H1 (cell line): ENCODE data around the gene ZNF652. TPM values are rescaled to one million over a fixed set of nuclear protein-coding genes. Genes with fewer than 3 reads are reported as not detected.

Experiments
- CTCF ChIA-PET: fragments of 300-600 bp; sonication (Branson Sonifier 250); formaldehyde crosslinking; loops from one replicate; lab custom pipeline; 2021; ENCODE audit not compliant: partially characterized antibody; lab: Charles Lee
- POLR2A ChIA-PET: fragments of 300-600 bp; sonication (Branson Sonifier 250); formaldehyde crosslinking; loops from one replicate; lab custom pipeline; 2021; ENCODE audit warnings: inconsistent platforms; ENCODE audit not compliant: partially characterized antibody; lab: Charles Lee
- DNase-seq, 2 experiments: peaks; one replicate each; pipeline versions ENCODE4 v3.0.0 to v3.0.0-alpha.2; 2010 to 2022; ENCODE audit warnings: low spot score in 2 of 2, low read depth in 1 of 2, mixed read lengths in 1 of 2
- FAIRE-seq: peaks from 2 replicates; lab custom pipeline; 2011; peaks lifted over from hg19 to GRCh38; lab: Jason Lieb, UNC
- H2AFZ ChIP-seq: 2 replicates; pipeline ENCODE4 v1.8.1; 2012; ENCODE audit warnings: low read length, inconsistent platforms
- H2AK5ac ChIP-seq: 2 replicates; pipeline ENCODE4 v1.6.1; 2013; ENCODE audit warnings: low read depth, low read length
- H2BK120ac ChIP-seq: replicated peaks from 2 replicates; pipeline ENCODE3; 2013; ENCODE audit warnings: low read depth, low read length, inconsistent platforms
- H2BK12ac ChIP-seq: 2 replicates; pipeline ENCODE4 v1.6.1; 2013; ENCODE audit warnings: low read depth, low read length
- H2BK15ac ChIP-seq: 2 replicates; pipeline ENCODE4 v1.6.1; 2013; ENCODE audit warnings: low read length
- H2BK20ac ChIP-seq: 2 replicates; pipeline ENCODE4 v1.6.1; 2013; ENCODE audit warnings: low read length
- H2BK5ac ChIP-seq: 2 replicates; pipeline ENCODE4 v1.6.1; 2013; ENCODE audit warnings: low read depth, low read length
- H3K14ac ChIP-seq: 2 replicates; pipeline ENCODE4 v1.6.1; 2013; ENCODE audit warnings: inconsistent platforms; ENCODE audit not compliant: insufficient read length
- H3K18ac ChIP-seq: 2 replicates; pipeline ENCODE4 v1.6.1; 2013; ENCODE audit warnings: low read length; ENCODE audit errors: extremely low read depth
- H3K23ac ChIP-seq: 2 replicates; pipeline ENCODE4 v1.6.1; 2013; ENCODE audit warnings: inconsistent platforms; ENCODE audit not compliant: insufficient read length
- H3K23me2 ChIP-seq: 2 replicates; pipeline ENCODE4 v1.6.1; 2013; ENCODE audit warnings: low read depth, low read length
- H3K27ac ChIP-seq: 2 replicates; pipeline ENCODE4 v1.6.1; 2011; ENCODE audit warnings: low read depth, low read length, inconsistent platforms
- H3K27me3 ChIP-seq, 4 experiments: replicated peaks in 1 of 4; 1 replicate in 1 of 4; 2 replicates in 3 of 4; pipeline versions ENCODE4 v1.6.1 to v1.8.1; 2011 to 2013; ENCODE audit warnings: low read length in 3 of 4, mild to moderate bottlenecking in 3 of 4, inconsistent platforms in 2 of 4, mixed read lengths in 2 of 4, moderate library complexity in 1 of 4; ENCODE audit not compliant: control insufficient read depth in 3 of 4, insufficient read depth in 3 of 4; ENCODE audit errors: extremely low read depth in 1 of 4
- H3K36me3 ChIP-seq, 4 experiments: 2 replicates each; pipeline versions ENCODE4 v1.6.1 to v1.8.1; 2011 to 2013; ENCODE audit warnings: mild to moderate bottlenecking in 4 of 4, low read length in 3 of 4, moderate library complexity in 2 of 4, control low read depth in 1 of 4, inconsistent platforms in 1 of 4; ENCODE audit not compliant: insufficient read depth in 4 of 4, control insufficient read depth in 2 of 4
- H3K4ac ChIP-seq: replicated peaks from 2 replicates; pipeline ENCODE3; 2013; ENCODE audit warnings: low read length, low read depth, mixed read lengths, inconsistent platforms; ENCODE audit not compliant: insufficient read length
- H3K4me1 ChIP-seq, 4 experiments: replicated peaks in 1 of 4; 1 replicate in 1 of 4; 2 replicates in 3 of 4; pipeline versions ENCODE4 v1.6.1 to v1.8.1; 2011 to 2013; ENCODE audit warnings: low read length in 3 of 4, inconsistent platforms in 2 of 4, mixed read lengths in 1 of 4; ENCODE audit not compliant: insufficient read depth in 4 of 4, control insufficient read depth in 3 of 4
- H3K4me2 ChIP-seq, 2 experiments: 2 replicates each; pipeline versions ENCODE4 v1.6.1 to v1.8.1; 2011 to 2013; ENCODE audit warnings: low read depth in 2 of 2, low read length in 2 of 2, control low read depth in 1 of 2, inconsistent platforms in 1 of 2, mild to moderate bottlenecking in 1 of 2; ENCODE audit not compliant: insufficient read depth in 1 of 2
- H3K4me3 ChIP-seq, 4 experiments: fragments of 200-600, 300-600 bp in 1 of 4; sonication (generic), shearing (Covaris generic), sonication (Bioruptor Twin) in 1 of 4; 2 replicates each; pipeline versions ENCODE4 v1.5.1 to v1.8.1; 2011 to 2016; ENCODE audit warnings: low read length in 4 of 4, low read depth in 3 of 4, control low read depth in 2 of 4, inconsistent platforms in 2 of 4, mild to moderate bottlenecking in 2 of 4, mixed read lengths in 1 of 4, moderate library complexity in 1 of 4; ENCODE audit not compliant: insufficient read depth in 2 of 4; ENCODE audit errors: extremely low read depth in 1 of 4
- H3K56ac ChIP-seq: replicated peaks from 2 replicates; pipeline ENCODE3; 2013; ENCODE audit warnings: low read depth, mild to moderate bottlenecking, mixed read lengths, low read length, inconsistent platforms; ENCODE audit not compliant: insufficient read length
- H3K79me1 ChIP-seq: 2 replicates; pipeline ENCODE4 v1.6.1; 2013; ENCODE audit warnings: low read depth, low read length, control low read depth
- H3K79me2 ChIP-seq, 2 experiments: 2 replicates each; pipeline versions ENCODE4 v1.6.1 to v1.8.1; 2012 to 2013; ENCODE audit warnings: low read length in 2 of 2, mild to moderate bottlenecking in 2 of 2, inconsistent platforms in 1 of 2; ENCODE audit not compliant: insufficient read depth in 2 of 2, control insufficient read depth in 1 of 2
- H3K9ac ChIP-seq, 4 experiments: replicated peaks in 1 of 4; 1 replicate in 1 of 4; 2 replicates in 3 of 4; pipeline versions ENCODE4 v1.6.1 to v1.8.1; 2011 to 2013; ENCODE audit warnings: low read depth in 3 of 4, low read length in 3 of 4, control low read depth in 2 of 4, mild to moderate bottlenecking in 2 of 4, moderate library complexity in 2 of 4, inconsistent platforms in 1 of 4; ENCODE audit errors: extremely low read depth in 1 of 4
- H3K9me3 ChIP-seq, 2 experiments: 2 replicates each; pipeline versions ENCODE4 v1.6.1 to v1.8.1; 2012 to 2013; ENCODE audit warnings: mild to moderate bottlenecking in 2 of 2, moderate library complexity in 2 of 2, control low read depth in 1 of 2, inconsistent platforms in 1 of 2, low read depth in 1 of 2, low read length in 1 of 2, mixed read lengths in 1 of 2; ENCODE audit not compliant: insufficient read depth in 2 of 2
- H4K20me1 ChIP-seq, 2 experiments: replicated peaks in 1 of 2; 2 replicates each; pipeline versions ENCODE3 to v1.8.1; 2011 to 2013; ENCODE audit warnings: inconsistent platforms in 2 of 2, low read length in 2 of 2, mild to moderate bottlenecking in 1 of 2; ENCODE audit not compliant: insufficient read depth in 2 of 2, control insufficient read depth in 1 of 2
- H4K5ac ChIP-seq: 2 replicates; pipeline ENCODE4 v1.6.1; 2013; ENCODE audit warnings: low read length, low read depth, mixed read lengths, inconsistent platforms; ENCODE audit not compliant: insufficient read length
- H4K8ac ChIP-seq: 2 replicates; pipeline ENCODE4 v1.8.0; 2013; ENCODE audit warnings: mild to moderate bottlenecking, moderate library complexity, low read length, inconsistent platforms; ENCODE audit not compliant: insufficient read depth; ENCODE audit errors: extremely low read depth
- H4K91ac ChIP-seq: replicated peaks from 2 replicates; pipeline ENCODE3; 2013; ENCODE audit warnings: low read length, mixed read lengths, inconsistent platforms; ENCODE audit not compliant: insufficient read length
- CBX5 ChIP-seq: fragments of 300-800, 300-1000 bp; sonication (generic); IDR thresholded peaks from 2 replicates; pipeline ENCODE4 v1.7.1; 2016; ENCODE audit warnings: antibody characterized with exemption, low read length, low read depth
- GABPA ChIP-seq: IDR thresholded peaks from 2 replicates; pipeline ENCODE4 v1.6.1; 2011; ENCODE audit warnings: mild to moderate bottlenecking, low read length, moderate library complexity, borderline replicate concordance; ENCODE audit not compliant: insufficient read depth
- JUND ChIP-seq: IDR thresholded peaks from 2 replicates; pipeline ENCODE4 v1.6.1; 2011; ENCODE audit warnings: mild to moderate bottlenecking, improper control_type of control experiment, low read length
- KDM5A ChIP-seq: fragments of 200-600 bp; IDR thresholded peaks from 2 replicates; pipeline ENCODE4 v1.7.1; 2012; ENCODE audit warnings: mild to moderate bottlenecking, low read length, inconsistent platforms, mixed read lengths
- SAP30 ChIP-seq: fragments of 300-600 bp; sonication (generic); IDR thresholded peaks from 2 replicates; pipeline ENCODE4 v1.7.1; 2012; ENCODE audit warnings: low read length, moderate library complexity, mild to moderate bottlenecking, inconsistent platforms; ENCODE audit not compliant: insufficient read depth, insufficient replicate concordance
- WGBS, 2 experiments: shearing (Covaris generic) in 1 of 2; methylation state at CpG; one replicate each; pipeline versions ENCODE4 v1.1.6 to v1.1.7; 2013 to 2015; ENCODE audit warnings: low lambda C conversion rate in 2 of 2, mixed read lengths in 2 of 2, inconsistent platforms in 1 of 2, low coverage in 1 of 2, missing lambda C conversion rate in 1 of 2; ENCODE audit not compliant: insufficient replicate concordance in 2 of 2, insufficient coverage in 1 of 2, insufficient read length in 1 of 2; ENCODE audit errors: extremely low coverage in 1 of 2, missing lambda C conversion rate in 1 of 2; 5-methylcytosine and 5-hydroxymethylcytosine counted together
- polyA plus RNA-seq, 7 experiments: library from polyadenylated mRNA; depleted of rRNA in 3 of 7; stranded (reverse) in 5 of 7; unstranded in 2 of 7; fragments of >200 nt in 5 of 7; fragments of 200-250 nt in 2 of 7; gene quantifications; 1 replicate in 5 of 7; 2 replicates in 1 of 7; 4 replicates in 1 of 7; pipeline versions ENCODE4 v1.2.1 to v1.2.3, GENCODE V29; 2011 to 2013; ENCODE audit warnings: missing spikeins in 2 of 7, mixed read lengths in 2 of 7
- total RNA-seq: library from RNA; stranded (reverse); fragmentation: NEBNext Ultra II Directional; extraction: Animal tissue kit (Norgen Biotek cat#: 25700); gene quantifications from 2 replicates; pipeline ENCODE4 v1.2.1, GENCODE V29; 2021
- TF ChIP-seq, protein P1 (sequence below): IDR thresholded peaks from 2 replicates; pipeline ENCODE4 v1.6.1; 2012; ENCODE audit warnings: inconsistent platforms
- TF ChIP-seq, protein P2 (sequence below): IDR thresholded peaks from 2 replicates; pipeline ENCODE4 v1.6.1; 2011; ENCODE audit warnings: low read depth, mild to moderate bottlenecking, low read length; ENCODE audit not compliant: insufficient read depth

ZNF652 gene
- total and polyA plus RNA-seq, 2 of the 8 experiments (the other 6 are each of a cell fraction or from before 2014, with no cell fraction given): 13.5 to 39.6 TPM

- no peak overlapping the region for H3K9ac ChIP-seq
- no peaks in the 10 kb centered on the region for H4K20me1 ChIP-seq
- no peak overlapping the region for H3K23ac ChIP-seq
- H4K8ac ChIP-seq: no peak overlapping the region
- no peak overlapping the region for H2AFZ ChIP-seq
- DNase-seq (no peak), FAIRE-seq (no peak)
- no peak overlapping the region for H2BK12ac ChIP-seq
- POLR2A ChIA-PET: interaction anchor here (0.6 kb wide), 1 partner anchor 69 kb away, joined by 3 read pairs; no protein-coding TSS in a partner anchor
- 85% methylated on average over 5 of the region's 5 CpGs; no CpG with 5 or more reads in 1 of the 2 experiments for WGBS, 2 experiments
- H3K4ac ChIP-seq: no peak overlapping the region
- no peak overlapping the region for H2BK15ac ChIP-seq
- no peak overlapping the region for H2BK120ac ChIP-seq
- no peaks in the 10 kb centered on the region for H3K79me1 ChIP-seq
- no peak overlapping the region for H3K14ac ChIP-seq
- no peak overlapping the region for H3K18ac ChIP-seq
- H3K56ac ChIP-seq: no peak overlapping the region
- H2AK5ac ChIP-seq: no peak overlapping the region
- no peak overlapping the region for H3K4me3 ChIP-seq
- no peaks in the 10 kb centered on the region for H3K79me2 ChIP-seq
- H3K27me3 ChIP-seq: no peaks in the 10 kb centered on the region
- no peak overlapping the region for H2BK5ac ChIP-seq
- H4K5ac ChIP-seq: no peak overlapping the region
- CTCF ChIA-PET: interaction anchor here (0.6 to 7.6 kb wide), 5 partner anchors 10 to 418 kb away, joined by 3 to 59 read pairs (median 4); no protein-coding TSS in a partner anchor
- H3K23me2 ChIP-seq: no peaks in the 10 kb centered on the region
- TF ChIP-seq SAP30 (no peak), KDM5A (no peak), CBX5 (no peak), GABPA (no peak), JUND (no peak)
- TF ChIP-seq, protein P1, sequence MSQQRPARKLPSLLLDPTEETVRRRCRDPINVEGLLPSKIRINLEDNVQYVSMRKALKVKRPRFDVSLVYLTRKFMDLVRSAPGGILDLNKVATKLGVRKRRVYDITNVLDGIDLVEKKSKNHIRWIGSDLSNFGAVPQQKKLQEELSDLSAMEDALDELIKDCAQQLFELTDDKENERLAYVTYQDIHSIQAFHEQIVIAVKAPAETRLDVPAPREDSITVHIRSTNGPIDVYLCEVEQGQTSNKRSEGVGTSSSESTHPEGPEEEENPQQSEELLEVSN: no peak
- TF ChIP-seq, protein P2, sequence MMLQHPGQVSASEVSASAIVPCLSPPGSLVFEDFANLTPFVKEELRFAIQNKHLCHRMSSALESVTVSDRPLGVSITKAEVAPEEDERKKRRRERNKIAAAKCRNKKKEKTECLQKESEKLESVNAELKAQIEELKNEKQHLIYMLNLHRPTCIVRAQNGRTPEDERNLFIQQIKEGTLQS: no peak
- peaks cover 0 to 3% (median 2%) of the 10 kb centered on the region in 4 experiments; a peak in 4 of 7 replicates for H3K4me1 ChIP-seq
- no peak overlapping the region for H3K27ac ChIP-seq
- H2BK20ac ChIP-seq: no peak overlapping the region
- H3K36me3 ChIP-seq: no peaks in the 10 kb centered on the region
- no peak overlapping the region for H3K4me2 ChIP-seq
- no peak overlapping the region for H4K91ac ChIP-seq
- H3K9me3 ChIP-seq: no peaks in the 10 kb centered on the region
Observed at GRCh38 chr17:49280061-49280460, 82.0 kb downstream of the ZNF652 start.
